GM18519 (cell line): ENCODE results near the gene MYO16.

Experiments used
- ATAC-seq: cut with Tn5 transposase; IDR thresholded peaks from one replicate; pipeline ENCODE4 v1.9.1; 2021; ENCODE audit warnings: mild to moderate bottlenecking, moderate library complexity; ENCODE audit not compliant: unreplicated experiment, low FRiP score

Gene MYO16

DNA sequence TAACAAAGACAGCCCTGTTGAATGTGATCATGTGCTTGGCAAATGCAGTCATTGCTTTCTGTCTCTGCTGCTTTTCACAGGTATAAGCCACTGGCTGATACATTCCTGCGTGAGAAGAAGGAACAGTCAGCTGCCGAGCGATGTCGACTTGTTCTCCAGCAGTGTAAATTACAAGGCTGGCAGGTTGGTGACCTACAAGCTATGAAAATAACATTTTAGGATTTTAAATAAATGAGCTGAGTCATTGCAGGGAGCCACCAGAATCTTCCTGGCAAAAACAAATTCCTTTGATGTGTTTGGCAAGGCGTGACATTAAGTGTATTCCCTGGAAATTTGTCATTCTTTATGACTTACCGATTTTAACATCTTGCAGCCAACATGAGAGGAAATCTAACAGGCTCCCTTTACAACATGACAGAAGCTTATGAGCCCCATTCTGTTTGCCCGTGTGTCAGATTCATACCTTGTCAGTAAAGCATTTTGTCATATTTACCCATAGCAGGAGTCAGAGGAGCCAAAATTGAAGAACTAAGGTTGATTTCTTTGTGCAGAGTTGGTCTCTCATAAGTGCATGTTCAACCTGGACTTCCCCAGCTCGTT, 471.4 kb downstream of the MYO16 start:
- no peak for ATAC-seq

DNA sequence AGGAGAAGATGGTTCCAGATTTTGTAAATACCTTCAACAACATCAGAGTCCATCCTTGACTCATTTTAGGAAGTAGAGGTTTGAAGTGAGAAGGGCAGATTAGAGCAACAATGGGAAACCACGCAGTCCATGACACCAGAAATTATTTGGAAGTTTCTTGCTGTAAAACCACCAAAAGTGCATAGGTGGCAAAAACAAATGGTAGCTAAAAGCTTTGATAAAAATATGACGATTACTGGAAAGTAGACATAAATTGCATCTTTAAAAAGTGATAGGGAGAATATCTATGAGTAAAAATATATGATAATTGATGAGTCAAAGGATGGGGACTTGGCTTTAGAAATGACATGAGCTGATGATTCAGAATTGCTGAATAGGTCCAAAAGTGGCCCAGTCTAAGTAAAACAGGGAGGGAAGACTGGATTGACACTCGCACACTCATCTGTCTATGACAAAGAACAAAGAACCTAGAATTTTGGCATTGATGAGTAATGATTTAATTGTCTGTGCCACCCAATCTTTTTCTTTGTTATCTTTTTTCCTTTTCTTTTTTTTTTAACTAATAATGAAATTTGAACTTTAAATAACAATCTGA, 472.2 kb downstream of the MYO16 start:
- ATAC-seq, result no peak

DNA sequence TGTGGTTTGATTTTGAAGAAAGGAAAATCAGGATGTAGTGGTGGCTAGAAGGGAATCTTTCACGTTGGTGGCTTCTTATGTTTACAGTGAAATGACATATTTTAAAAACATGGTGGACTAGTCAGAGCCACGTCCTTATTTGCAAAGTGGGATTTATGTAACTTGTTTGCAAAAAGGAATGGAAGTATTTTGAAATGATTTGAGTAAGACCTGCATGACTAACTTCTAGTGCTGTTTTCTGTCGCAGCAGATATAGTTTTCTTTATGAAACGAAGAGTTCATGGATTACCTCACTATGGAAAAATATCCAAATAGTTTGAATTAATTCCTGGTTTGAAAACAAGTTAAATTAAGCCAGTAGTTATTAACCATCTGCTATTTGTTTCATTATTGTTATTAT, 476.5 kb downstream of the MYO16 start:
- no peak for ATAC-seq

DNA sequence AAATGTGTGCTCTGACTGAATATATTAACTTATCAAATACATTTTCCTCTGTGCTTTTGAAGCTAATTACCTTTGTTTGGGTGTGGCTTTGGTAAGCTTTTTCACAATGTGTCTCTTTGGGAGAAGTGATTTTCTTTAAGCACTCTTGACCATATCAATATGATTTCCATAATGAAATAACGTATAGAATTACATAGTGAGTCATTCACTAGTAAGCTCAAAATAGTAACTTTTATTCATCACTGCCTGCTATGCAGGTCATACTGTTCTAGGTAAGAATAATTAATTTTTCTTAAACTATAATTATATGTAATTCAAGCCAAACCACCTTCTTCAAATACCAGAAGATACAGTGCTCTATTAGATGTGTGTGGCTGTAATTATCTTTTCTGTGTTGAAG, 480.7 kb downstream of the MYO16 start:
- no peak for ATAC-seq

DNA sequence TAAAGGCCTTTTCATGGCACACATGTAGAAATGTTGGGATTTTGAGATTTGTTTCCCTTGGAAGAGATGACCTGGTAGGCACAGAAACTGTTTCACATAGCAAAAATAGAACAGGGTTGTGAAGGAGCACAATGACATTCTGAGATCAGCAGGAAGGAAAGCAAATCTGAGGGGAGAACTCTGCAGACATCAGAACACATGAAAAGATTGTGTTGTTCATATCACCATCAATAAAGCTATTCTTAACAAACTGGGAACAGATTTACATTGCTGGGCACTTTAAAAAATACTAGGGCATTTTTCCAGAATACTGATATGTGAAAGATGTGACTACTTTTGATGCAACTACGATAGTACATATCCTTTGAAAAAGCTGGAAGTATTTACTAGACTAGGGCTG, 481.7 kb downstream of the MYO16 start:
- no peak for ATAC-seq

DNA sequence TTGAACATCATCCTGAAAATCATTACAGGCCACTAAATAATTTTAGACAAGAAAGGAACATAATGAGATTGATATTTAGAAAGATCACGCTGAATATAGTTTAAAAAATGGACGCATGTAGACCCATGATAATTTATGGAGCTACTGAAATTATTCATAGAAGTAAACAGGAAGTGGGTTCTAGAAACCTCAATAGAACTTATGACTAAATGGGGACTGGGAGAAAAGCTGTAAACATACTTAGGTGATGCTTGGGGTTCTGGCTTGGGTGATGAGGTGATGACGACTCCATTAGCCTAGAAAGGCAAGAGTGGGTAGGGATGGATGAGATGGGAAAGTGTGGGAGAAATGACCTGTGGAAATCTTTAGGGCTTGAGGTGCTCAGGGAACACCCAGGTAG, 484.0 kb downstream of the MYO16 start:
- ATAC-seq, result peak; percentile 81

DNA sequence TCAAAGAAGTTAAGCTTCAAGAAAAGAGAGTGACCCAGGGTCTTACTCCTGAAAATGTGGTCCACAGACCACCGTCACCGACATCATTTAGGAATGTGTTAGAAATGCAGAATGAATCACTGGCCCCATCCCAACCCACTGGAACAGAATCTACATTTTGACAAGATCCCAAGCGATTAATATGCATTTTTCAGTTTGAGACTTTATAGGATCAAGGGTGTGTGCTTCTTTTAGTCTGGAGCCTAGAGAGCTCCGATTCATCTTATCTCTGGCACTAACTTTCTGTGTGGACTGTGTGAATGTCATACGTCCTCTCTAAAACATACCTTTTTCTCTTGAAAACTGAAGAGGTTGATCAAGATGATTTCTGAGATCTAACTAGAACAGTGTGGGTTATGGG, 484.8 kb downstream of the MYO16 start:
- ATAC-seq, result no peak

DNA sequence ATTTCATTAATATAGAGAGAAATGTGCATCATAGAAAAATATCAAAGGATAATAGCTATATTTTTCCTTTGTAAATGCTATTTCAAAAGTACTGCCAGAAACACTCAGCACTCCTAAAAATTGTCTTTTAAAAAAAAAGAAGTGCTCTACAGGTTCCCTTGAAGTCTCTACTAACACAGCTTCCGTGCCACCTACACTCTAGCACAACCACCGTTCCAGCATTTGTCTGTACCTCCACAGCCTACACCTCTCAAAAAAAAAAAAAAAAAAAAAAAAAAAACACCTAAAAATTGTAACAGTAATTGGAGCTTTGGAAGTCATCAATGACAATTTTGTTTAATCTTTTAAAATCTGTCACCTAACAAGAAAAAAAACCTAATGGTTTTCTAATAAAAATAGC, 485.6 kb downstream of the MYO16 start:
- no peak for ATAC-seq

DNA sequence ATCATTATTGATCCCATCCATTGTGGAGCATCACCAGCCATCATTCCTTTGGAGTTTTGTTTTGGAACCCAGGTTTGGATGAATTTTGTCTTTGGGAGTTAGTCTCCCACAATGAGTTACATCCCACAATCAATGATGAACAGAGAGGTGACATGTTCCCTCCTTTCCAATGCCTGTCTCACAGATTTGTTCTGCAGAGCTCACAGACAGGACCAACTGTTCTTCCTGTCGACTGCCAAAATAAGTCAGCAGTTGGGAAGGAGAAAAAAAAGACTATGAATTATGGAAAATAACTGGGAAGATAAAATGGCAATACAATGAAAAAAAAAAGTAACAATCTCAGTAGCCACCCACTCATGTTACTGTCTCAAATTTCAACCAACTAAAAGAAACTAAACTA, 489.1 kb downstream of the MYO16 start:
- no peak for ATAC-seq

DNA sequence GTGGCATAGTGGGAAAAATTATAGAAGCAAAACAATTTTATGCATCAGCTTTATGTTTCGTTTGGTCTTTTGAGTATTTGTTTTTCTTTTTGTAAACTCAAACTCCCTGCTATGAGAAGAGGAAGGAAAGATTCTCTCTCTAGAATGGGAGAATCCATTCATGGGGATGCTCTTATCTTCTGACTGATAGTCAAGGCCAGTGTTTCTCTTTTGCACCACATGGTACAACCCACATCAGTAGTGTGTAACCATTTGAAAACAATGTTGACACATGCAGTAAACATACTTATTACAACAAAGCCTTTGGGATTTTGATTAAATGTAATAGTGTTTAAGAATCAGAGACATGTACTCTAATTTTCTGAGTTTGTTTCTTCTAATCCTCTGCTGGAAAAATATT, 490.5 kb downstream of the MYO16 start:
- ATAC-seq, result no peak

DNA sequence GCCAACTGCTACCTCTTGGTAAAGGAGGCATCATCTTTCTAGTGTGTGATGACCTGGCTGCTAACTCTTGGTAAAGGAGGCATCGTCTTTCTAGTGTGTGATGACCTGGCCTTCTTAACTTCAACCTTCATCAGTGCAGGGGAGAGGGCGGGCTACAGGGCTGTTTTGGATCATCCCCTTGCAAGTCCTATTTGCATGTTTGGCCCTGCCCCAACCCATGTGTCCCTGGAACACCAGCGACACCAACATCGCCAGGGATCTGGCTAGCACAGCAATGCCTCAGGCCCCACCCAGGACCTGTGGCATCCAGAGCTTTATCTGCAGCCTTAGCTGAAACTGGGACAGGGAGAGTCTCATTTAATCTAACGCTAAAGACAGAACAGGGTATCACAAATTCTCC, 492.4 kb downstream of the MYO16 start:
- no peak for ATAC-seq

DNA sequence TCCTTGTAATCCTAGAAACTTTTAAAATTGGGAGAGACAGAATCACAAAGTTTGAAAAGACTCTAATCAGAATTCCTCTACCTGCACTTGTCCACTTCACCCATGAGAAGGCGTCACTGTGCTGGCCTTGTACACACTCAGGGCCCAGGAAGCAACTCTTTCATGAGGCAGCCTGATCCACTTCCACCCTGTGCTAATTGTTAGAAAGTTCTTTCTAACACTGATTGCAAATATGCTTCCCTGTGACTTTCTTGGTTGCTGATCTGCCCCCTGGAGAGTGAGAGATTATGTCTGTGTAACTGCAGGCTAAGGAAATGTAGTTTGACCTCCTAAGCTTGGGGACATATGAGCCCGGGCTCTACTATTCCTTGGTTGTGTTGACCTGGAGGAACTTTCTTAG, 494.6 kb downstream of the MYO16 start:
- no peak for ATAC-seq

DNA sequence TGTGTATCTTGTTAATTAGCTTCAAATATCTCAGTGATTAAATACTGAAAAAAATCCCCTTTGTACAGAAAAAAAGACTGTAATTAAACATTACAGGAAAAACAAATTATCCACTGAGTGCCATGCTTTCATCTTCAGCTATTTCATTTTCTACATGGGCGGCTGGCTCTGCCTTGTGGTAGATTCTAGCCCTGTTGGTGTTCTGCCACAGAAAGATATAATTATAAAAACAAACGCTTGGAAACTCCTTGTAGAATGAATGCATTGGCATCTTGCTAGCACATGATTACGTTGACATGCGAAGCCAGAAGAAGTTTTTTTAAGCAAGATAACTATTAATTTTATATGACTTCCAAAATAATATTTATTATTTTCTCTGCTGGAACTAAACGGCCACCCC, 496.8 kb downstream of the MYO16 start:
- ATAC-seq, result no peak

DNA sequence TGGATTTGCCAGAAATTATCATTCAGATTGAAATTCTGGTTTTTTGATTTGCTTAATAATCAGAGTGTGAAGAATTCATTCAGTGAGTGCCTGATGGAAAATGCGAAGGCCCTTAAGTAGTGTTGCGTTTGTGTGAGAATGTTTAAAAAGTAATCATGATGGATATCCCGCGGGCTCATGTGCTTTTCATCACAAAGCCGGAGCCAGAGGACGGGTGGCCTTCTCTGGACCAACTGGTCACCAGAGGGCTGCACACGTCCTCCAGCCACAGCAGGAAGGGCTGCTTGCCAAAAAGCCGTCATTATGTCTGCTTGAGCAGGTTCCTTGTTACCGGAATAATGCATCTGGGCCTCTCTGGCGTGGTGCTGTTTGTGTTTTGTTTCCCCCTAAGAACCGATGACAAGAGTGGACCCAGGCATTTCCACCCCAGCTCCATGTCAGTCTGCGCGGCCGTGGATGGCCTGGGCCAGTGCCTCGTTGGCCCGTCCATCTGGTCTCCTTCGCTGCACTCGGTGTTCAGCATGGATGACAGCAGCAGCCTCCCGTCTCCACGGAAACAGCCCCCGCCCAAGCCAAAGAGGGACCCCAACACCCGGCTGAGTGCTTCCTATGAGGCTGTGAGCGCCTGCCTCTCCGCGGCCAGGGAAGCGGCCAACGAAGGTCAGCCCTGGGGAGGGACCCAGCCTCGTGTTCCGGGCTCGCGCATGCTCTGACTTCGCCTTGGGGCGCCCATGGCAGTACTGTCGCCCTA, 497.7 kb downstream of the MYO16 start:
- no peak for ATAC-seq

DNA sequence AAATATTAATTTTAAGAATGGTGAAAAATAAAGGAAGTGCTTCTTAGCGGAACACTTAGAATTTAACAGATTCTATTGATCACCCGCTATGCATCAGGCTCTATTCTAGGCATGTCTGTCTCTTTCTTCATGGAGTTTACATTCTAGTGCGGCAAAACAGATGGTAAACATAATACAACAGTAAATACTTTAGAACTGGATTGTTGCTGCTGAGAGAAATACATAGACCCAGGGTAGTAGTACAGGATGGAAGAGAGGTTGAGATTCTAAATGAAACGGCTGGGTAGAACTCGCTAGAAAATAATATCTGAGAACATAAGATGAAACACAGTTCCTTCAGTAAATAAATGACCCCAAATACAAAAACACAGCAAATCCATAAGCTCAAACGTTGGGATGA, 498.7 kb downstream of the MYO16 start:
- no peak for ATAC-seq

DNA sequence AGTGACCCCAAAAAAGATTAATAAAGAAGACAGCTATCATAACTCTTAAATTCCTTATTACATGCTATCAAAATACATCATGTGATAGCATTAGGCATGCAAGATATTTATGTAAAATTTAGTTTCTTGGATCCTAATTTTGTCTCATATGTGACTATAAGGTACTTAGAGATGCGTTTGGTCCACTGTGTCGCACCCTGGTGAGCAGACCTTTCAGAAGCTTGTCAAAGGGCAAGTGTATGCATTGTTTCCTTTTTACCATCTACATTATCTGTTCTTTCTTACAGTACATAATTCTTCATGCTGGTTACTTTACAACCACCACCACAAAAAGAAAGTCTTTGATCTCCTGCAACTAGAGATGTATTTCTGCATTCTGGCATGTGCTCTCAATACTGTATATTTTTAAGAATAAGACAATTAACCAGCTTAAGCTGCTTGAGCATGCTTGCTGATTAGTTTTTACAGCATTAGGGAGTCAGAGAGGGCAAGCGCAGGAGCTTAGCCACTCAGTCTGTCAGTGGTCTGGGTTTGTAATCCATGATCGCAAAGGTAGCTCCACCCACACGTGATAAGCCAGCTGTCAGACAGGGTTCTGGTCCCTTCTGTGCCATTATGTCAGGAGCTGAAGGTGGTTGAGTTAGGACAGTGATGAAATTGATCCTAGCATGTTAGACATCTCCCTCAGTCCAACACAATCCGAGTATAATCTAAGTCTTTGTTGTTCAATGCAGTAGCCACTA, 500.9 kb downstream of the MYO16 start:
- ATAC-seq, result no peak

DNA sequence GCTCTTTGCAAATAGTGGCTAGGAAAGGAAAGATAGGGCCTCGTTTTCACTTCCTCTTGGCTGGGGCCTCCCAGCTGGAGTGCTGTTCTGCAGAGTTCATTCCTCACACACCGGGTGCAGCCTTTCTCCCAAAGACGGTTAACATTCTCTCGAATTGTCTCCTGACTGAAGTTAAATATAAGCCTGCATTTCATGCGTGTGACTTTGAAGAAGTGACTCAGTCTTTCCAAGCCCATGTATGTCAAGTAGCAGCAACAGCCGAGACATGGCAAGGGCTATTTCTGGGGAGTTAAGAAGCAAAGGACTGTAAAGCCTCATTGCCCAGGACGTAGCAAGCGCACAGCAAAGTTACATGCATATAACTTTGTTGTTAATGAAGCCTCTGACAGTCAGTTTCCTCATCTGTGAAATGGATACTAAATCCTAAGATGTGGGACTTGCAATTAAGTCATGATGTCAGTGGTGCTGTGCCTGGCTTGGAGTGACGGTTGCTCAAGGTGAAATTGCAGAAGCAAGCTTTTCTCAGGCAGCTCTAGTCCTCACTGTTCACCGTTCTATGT, 502.4 kb downstream of the MYO16 start:
- ATAC-seq, result peak; percentile 73

DNA sequence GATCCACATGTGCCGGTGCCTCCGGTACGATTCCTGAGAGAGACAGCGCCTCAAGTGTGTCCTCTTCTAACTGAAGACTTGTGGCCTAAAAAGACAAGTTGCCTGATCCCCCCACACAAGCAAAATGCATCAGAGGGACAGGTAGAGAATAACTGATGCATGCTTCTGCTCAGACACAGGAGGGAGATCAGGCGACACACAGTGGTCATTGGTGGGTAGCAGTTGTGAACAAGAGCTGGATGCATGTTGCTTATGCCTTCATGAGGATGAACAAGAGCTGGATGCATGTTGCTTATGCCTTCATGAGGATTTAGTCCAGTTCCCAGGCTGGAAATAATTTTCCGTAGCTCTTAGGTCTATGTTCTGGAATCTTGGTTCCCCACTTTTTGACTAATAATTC, 505.6 kb downstream of the MYO16 start:
- ATAC-seq, result no peak

DNA sequence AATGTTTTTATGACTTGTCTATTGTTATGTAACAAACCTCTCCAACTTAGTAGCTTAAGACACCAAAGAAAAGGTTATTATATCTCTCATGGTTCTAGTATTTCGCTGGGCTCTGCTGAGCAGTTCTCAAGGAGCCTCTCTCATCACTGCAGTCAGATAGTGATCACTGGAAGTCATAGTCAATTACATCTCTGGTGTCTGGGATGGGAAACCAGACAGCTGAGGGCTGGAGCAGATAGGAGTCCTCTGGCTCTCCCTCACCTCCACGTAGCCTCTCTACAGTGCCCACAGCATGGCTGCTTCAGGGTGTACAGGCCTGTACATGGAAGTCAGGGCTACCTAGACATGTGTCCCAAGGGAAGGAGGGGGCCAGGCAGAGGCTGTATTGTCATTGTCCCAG, 507.5 kb downstream of the MYO16 start:
- ATAC-seq, result no peak

DNA sequence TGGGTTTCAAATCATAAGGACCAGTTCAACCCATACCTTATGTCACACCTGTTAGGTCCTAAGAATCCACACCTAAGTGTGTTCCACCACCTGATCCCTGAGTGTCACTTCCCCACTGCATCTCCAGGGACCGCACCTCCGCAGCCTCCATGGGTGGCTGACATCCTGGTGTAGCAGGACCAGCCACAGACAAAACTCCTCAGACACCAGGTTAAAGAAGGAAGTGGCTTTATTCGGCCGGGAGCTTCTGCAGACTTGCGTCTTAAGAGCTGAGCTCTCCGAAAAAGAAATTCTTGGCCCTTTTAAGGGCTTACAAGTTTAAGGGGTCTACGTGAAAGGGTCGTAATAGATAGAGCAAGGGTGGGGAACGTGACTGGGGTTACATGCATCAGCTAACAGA, 509.9 kb downstream of the MYO16 start:
- no peak for ATAC-seq

DNA sequence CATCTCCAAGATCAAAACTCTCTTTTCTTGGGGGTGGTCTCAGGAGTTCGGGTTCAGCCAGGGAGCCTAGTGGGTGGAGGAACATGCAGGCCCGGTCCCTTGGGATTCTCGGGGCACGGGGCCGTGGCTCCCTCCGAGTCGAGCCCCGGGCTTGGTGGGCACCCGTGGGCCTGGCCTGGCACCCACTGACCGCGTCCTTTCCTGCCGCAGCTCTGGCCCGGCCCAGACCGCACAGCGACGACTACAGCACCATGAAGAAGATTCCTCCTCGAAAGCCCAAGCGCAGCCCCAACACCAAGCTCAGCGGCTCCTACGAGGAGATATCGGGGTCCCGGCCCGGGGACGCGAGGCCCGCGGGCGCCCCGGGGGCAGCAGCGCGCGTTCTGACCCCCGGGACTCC, 510.6 kb downstream of the MYO16 start:
- no peak for ATAC-seq
